IMR-90 (cell line): ENCODE data around the gene THEMIS2.

ENCODE experiments used
- CEBPB ChIP-seq: IDR thresholded peaks from 2 replicates; pipeline ENCODE4 v1.6.1; 2012; ENCODE audit warnings: low read depth, low read length, improper control_type of control experiment
- CHD1 ChIP-seq: IDR thresholded peaks from 2 replicates; pipeline ENCODE4 v1.6.1; 2012; ENCODE audit warnings: low read depth, low read length, improper control_type of control experiment
- CTCF ChIP-seq: conservative IDR thresholded peaks from 2 replicates; pipeline ENCODE4 v1.5.1; 2012; ENCODE audit warnings: mild to moderate bottlenecking, low read depth, low read length, improper control_type of control experiment
- ELK1 ChIP-seq: fragments of 150-350 bp; IDR thresholded peaks from 2 replicates; pipeline ENCODE4 v1.6.1; 2016; ENCODE audit warnings: low read depth, mild to moderate bottlenecking, low read length, moderate library complexity, borderline replicate concordance
- MAFK ChIP-seq: IDR thresholded peaks from 2 replicates; pipeline ENCODE4 v1.6.1; 2012; ENCODE audit warnings: low read depth, low read length, improper control_type of control experiment
- MAZ ChIP-seq: IDR thresholded peaks from 2 replicates; pipeline ENCODE4 v1.6.1; 2012; ENCODE audit warnings: low read depth, mild to moderate bottlenecking, low read length, improper control_type of control experiment, moderate library complexity, borderline replicate concordance
- POLR2A ChIP-seq: IDR thresholded peaks from 2 replicates; pipeline ENCODE4 v1.6.1; 2012; ENCODE audit warnings: mild to moderate bottlenecking, low read depth, low read length
- RAD21 ChIP-seq: IDR thresholded peaks from 2 replicates; pipeline ENCODE4 v1.6.1; 2012; ENCODE audit warnings: low read length, improper control_type of control experiment
- RCOR1 ChIP-seq: IDR thresholded peaks from 2 replicates; pipeline ENCODE4 v1.6.1; 2012; ENCODE audit warnings: mild to moderate bottlenecking, low read length, improper control_type of control experiment; ENCODE audit not compliant: insufficient replicate concordance
- RFX5 ChIP-seq: IDR thresholded peaks from 2 replicates; pipeline ENCODE4 v1.8.0; 2012; ENCODE audit warnings: low read depth, mild to moderate bottlenecking, low read length, moderate library complexity
- SMC3 ChIP-seq: fragments of 150-350 bp; IDR thresholded peaks from 2 replicates; pipeline ENCODE4 v1.6.1; 2016; ENCODE audit warnings: low read depth, mild to moderate bottlenecking, antibody characterized with exemption, low read length, moderate library complexity
- USF2 ChIP-seq: fragments of 150-350 bp; IDR thresholded peaks from 2 replicates; pipeline ENCODE4 v1.6.1; 2017; ENCODE audit warnings: mild to moderate bottlenecking, antibody characterized with exemption, low read length, low read depth

- TF ChIP-seq CTCF (no peak), POLR2A (no peak), MAFK (no peak), RAD21 (no peak), RFX5 (no peak), CEBPB (no peak), USF2 (no peak), SMC3 (no peak), CHD1 (no peak), ELK1 (no peak), RCOR1 (no peak), MAZ (no peak)
These were observed 12.8 kb downstream of the THEMIS2 start for GRCh38 chr1:27885114-27885528.
